Erythroblast (primary cell): Measurements from ENCODE around the gene LILRB5.

Experiments used
- GATA1 ChIP-seq: IDR thresholded peaks from 2 replicates; pipeline ENCODE4 v1.6.1; 2011; ENCODE audit warnings: low read depth, mild to moderate bottlenecking, control low read depth, low read length, moderate library complexity
- POLR2A ChIP-seq: IDR thresholded peaks from 2 replicates; pipeline ENCODE4 v1.6.1; 2011; ENCODE audit warnings: mild to moderate bottlenecking, low read length

DNA sequence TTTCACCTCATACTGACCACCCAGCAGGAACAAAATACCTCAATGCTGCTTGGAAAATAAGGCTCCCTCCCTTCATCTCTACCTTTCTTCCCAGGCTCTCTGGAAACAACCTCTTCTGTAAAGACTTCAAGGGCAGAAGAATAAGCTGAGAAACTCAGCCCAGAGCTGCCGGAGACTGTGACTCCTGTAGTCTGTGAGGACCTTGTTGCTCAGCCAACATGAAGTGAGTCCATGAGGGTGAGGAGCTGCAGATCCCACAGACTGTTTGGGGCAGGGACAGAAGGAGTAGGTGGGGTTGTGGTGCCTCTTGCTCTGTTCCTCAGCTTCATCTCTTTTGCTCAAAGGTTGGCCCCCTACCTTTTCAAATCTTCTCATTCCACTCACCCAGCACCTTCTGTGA is 48.1 kb upstream of the LILRB5 start:
- TF ChIP-seq POLR2A, result no peak
- TF ChIP-seq GATA1, result no peak
